HG02973 (cell line): ENCODE results near the gene PPL.
"Not testable (repeated sequence)": the region's sequence is repeated elsewhere in the genome, so short reads cannot be mapped to it uniquely, and the experiment has no call there.

Source experiments
- ATAC-seq: cut with Tn5 transposase; IDR thresholded peaks from one replicate; pipeline ENCODE4 v1.9.1; 2021; ENCODE audit warnings: moderate library complexity; ENCODE audit not compliant: unreplicated experiment

PPL gene

DNA sequence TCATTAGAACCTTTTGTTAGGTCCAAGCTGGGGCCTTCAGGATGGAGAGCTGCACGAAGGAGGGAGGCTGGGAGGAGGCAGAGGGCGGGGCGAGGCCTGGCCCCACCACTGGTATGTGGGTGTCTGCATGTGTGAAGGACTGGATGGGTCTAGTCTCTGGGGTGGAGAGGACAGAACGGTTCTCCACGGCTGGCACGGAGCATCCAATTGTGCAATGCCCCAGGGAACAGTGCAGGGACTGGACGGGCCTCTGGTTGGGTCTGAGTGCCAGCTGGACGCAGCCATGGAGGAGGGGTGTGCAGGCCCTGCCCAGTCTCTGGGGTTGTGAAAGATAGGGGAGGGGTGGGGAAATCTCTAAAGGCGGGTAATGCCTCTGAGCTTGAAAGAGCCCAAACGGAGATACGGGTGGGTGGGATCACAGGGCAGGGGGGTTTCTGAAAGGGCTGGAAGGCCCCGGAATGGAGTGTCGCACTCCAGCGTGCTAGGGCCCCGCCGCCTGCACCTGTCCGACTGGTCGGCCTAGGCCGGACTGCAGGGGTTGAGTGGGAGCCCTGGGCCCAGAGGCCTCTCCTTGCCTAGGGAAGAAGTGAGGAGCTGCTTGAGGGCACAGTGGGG is 1.6 kb downstream of the PPL start:
- ATAC-seq = no peak

DNA sequence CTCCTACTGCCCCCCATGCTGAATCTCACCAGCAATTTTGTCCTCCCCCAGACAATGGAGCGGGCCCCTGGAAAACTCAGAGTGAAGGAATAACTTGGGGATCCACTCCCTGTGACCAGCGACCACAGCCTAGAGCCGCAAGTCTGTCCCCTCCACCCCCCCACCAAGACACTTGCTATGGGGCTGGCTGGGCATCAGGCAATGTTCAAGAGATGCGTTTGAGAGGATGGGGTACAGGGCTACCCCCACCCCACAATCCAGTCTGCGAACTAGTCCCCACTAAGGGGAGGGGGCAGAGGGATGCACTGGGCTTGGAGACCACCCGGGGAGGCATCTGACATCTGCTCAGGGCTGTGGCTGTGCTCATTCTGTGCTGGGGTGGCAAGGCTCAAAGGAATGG is 2.4 kb downstream of the PPL start:
- ATAC-seq = no peak

DNA sequence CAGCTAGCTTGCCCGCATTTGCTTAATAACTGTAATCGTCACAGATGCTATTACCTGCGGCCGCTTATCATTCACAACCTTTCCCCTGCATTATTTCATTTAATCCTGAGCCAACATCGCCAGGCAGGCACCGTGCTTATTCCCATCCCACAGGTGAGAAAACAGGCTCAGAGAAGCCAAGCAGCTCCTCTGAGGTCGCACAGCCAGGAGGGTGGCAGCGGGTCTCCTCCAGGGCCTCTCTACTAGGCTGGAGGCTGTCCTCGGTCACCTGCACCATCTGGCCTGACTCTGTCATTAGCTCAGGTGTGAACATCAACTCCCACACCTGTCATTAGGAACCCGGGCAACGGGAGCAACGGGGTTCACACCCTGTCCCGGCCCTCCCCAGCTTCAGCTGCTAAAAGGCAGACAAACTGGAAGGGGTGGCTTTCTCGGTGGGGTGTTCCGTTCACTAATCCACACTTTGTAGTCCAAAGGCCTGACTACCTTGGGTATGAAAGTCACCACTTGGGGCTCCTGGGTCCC is 3.0 kb downstream of the PPL start:
- ATAC-seq = no peak

- no peak for ATAC-seq
These were observed 3.5 kb downstream of the PPL start for GRCh38 chr16:4933433-4933832.

DNA sequence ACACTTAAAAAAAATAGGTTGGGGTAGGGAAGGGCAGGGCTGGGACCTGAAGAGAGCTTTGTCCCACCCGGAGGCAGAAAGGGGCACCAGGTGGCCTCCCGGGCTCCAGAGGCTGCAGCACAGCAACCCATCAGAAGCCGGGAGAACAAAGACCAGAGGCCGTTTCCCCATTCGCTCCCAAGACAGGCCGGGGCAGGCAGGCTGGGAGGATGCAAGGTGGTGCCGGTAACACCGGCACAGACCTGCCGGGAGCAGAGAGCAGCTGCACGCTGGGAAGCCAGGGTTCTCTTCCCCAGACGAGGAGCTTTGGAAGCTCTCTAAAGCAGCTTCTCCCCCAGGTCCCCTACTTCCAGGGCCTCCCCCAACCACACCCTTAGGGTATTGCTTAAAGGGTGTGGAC is 5.6 kb downstream of the PPL start:
- ATAC-seq = no peak

- not testable (repeated sequence) for ATAC-seq
These were observed 7.3 kb downstream of the PPL start for GRCh38 chr16:4929619-4930018.

DNA sequence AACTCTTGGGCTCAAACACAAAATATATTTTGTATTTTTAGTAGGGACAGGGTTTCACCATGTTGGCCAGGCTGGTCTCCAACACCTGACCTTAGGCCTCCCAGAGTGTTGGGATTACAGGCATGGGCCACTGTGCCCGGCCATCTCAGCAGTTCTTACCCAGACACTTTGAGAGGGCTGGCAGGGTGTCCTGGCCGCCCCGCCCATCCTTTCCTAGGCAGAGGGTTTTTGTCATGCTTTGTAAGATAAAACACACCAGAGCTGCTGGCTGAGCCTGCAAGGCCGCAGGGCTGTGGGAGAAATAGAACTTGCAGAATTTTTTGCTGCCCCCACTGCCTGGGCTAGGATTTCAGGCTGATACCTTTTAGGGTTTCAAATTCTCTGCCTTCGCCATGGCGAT is 8.7 kb downstream of the PPL start:
- ATAC-seq = no peak

DNA sequence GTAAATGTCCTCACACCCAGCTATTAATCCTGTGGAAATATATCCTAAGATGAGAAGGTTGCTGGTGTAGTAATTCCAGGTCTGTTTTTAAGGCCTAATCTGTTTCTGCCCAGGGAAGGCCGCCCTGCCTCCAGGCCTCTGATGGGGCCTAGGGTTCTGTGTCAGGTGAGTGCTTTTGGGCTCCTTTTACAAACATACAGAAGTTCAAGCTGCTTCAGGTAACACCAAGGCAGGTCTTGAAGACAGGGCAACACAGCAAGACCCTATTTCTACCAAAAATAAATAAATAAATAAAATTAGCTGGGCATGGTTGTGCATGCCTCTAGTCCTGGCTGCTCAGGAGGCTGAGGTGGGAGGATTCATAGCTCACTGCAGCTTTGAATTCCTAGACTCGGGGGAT is 9.3 kb downstream of the PPL start:
- no peak for ATAC-seq

GRCh38 chr16:4926928-4927327 is 10.0 kb downstream of the PPL start:
- ATAC-seq = no peak

GRCh38 chr16:4925791-4926190 is 11.2 kb downstream of the PPL start:
- ATAC-seq = no peak

DNA sequence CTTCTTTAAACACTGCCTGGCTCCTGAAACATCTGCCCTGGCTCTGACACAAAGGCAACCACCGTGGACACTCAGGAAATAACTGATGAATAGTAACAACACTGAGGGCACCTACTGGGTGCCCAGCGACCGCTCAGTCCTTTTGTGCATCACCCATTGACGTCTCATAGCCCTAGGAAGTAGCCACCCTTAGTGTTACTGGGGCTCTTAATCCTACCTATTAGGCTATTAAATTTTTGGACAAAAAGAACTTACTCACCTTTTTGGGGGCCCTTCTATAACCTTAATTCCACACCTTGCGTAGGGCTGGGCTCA is 11.7 kb downstream of the PPL start:
- no peak for ATAC-seq

GRCh38 chr16:4924593-4925292 is 12.2 kb downstream of the PPL start:
- ATAC-seq = no peak

GRCh38 chr16:4923853-4924252 is 13.1 kb downstream of the PPL start:
- no peak for ATAC-seq

- ATAC-seq = no peak
These were observed 14.1 kb downstream of the PPL start for GRCh38 chr16:4922721-4923342.

DNA sequence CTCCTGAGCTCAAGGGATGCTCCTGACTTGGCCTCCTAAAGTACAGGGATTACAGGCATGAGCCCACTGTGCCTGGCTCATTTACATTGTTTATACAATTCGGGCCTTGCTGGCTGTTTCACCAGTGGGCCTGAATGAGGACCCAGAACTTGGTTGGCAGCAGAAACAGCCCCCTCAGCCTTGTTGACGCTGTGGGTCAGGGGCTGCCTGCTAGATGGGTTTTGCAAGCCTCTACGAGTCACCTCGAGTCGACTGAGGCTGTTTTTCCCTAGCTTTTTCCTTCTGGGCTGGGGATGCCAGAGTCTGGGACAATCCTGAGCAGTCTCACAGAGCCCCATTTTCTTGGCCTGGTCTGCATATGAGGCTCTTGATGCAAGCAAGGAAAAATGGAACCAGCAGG is 16.1 kb downstream of the PPL start:
- no peak for ATAC-seq

DNA sequence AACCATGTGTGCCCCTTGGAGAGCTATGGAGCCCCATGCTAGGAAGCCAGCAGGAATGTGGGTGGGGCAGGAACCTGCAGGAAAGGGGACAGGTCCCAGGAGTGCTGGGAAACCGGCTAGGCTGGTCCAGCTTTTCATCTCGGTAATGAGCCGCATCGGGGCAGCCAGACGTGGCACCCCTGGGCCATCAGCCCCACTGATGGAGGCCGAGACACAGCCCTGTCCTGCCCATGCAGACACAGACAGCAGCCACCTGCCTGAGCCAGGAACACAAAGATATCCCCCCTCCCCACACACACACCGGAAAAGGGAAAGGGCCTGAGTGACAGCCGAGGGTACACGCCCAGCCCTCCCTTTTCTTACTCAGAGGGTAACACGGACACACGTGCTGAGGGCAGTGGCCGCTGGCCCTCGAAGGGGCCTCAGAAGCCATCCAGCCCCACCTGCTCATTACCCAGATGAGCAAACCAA is 18.1 kb downstream of the PPL start:
- no peak for ATAC-seq

- ATAC-seq = no peak
These were observed 19.8 kb downstream of the PPL start for GRCh38 chr16:4917117-4917516.

DNA sequence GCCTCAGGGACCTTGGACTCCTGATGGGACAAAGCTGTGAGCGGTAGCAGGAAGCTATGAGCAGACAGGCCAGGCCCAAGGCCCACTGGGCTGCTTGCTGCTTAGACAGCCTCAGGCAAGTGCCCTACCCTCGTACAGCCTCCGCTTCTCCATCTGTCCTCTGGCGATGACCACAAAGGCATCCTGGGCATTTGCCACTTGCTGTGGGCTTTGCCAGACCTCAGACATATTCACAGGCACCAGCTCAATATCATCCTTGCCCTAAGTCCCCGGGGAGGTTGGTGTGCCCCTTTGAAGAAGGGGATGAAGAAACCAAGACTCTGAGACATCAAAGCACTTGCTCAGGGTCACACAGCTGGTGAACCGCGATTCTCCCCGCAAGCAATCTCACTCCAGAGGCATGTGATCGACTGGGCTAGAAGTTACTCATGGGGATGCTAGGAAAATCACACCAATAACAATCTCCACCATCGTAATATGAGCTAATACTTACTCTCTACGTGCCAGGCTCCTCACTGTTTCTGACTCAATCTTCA is 21.7 kb downstream of the PPL start:
- no peak for ATAC-seq

- no peak for ATAC-seq
These were observed 22.3 kb downstream of the PPL start for GRCh38 chr16:4914528-4915225.

DNA sequence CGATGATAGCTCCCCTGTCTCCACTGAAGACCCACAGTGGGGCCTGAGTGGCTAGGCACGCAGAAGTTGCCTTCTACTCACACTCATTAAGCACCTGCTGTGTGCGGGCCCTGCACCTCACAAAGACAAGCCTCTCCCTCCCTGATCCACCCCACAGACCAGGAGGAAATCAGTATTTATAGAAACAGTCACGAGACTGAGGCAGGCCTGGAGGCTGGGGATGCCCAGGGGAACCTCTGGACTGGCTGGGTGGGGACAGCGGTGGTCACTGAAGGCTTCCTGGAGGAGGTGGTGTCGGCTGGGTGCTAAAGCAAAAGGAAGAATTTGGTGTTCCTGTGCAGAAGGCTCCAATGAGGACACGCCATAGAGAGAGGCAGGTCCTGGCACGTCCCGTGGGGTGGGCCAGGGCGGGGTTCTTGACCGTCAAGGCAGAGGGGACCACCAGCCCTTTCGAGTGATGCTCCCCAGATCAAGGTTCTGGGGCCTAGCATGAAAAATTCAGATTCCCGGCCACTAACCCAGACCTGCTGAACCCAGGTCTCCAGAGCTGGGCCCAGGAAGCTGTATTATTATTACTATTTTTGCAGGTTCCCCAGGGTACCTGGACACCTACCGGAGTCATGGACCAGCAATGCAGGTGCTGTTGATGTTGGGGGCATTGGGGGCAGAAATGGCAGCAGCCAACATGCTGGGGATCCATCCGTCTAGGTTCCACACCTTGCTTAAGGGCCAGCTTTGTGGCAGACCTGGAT is 23.0 kb downstream of the PPL start:
- no peak for ATAC-seq
